PFSK-1 (cell line): ENCODE measurements around the gene ABTB1.

Source experiments
- FOXP2 ChIP-seq: optimal IDR thresholded peaks from 2 replicates; pipeline ENCODE3; 2011; ENCODE audit warnings: borderline replicate concordance, control low read depth, inconsistent platforms; ENCODE audit not compliant: insufficient read depth; ENCODE audit errors: extremely low read length, extremely low read depth
- POLR2AphosphoS5 ChIP-seq: IDR thresholded peaks from 2 replicates; pipeline ENCODE4 v1.6.1; 2012; ENCODE audit warnings: low read depth, mild to moderate bottlenecking, control low read depth, low read length, moderate library complexity
- REST ChIP-seq, 2 experiments: IDR thresholded peaks; 2 replicates each; pipeline versions ENCODE4 v1.6.1 to v1.8.0; 2011 to 2012; ENCODE audit warnings: low read depth in 2 of 2, low read length in 2 of 2, control low read depth in 1 of 2, inconsistent platforms in 1 of 2, mild to moderate bottlenecking in 1 of 2, moderate library complexity in 1 of 2; ENCODE audit not compliant: insufficient read depth in 1 of 2
- SIN3A ChIP-seq: IDR thresholded peaks from 2 replicates; pipeline ENCODE4 v1.6.1; 2012; ENCODE audit warnings: mild to moderate bottlenecking, low read length, moderate library complexity, borderline replicate concordance; ENCODE audit not compliant: insufficient read depth
- TAF1 ChIP-seq: IDR thresholded peaks from 2 replicates; pipeline ENCODE4 v1.6.1; 2012; ENCODE audit warnings: low read length, control low read depth, borderline replicate concordance; ENCODE audit not compliant: insufficient read depth

Gene ABTB1

GRCh38 chr3:127684871-127685707 lies 12.3 kb downstream of the ABTB1 start:
- TF ChIP-seq FOXP2 (no peak), POLR2AphosphoS5 (peak; percentile 76), REST (IDR thresholded peaks at IDR 0.05; ENCODE audit: insufficient read depth in 1 of 2, low read depth in 2 of 2, low read length in 2 of 2) (no peak), SIN3A (peak; percentile 73; the same call in 1 of the 2 replicates), TAF1 (0 out of 2 replicates have a peak, but pooled peaks have one; percentile 74)

DNA sequence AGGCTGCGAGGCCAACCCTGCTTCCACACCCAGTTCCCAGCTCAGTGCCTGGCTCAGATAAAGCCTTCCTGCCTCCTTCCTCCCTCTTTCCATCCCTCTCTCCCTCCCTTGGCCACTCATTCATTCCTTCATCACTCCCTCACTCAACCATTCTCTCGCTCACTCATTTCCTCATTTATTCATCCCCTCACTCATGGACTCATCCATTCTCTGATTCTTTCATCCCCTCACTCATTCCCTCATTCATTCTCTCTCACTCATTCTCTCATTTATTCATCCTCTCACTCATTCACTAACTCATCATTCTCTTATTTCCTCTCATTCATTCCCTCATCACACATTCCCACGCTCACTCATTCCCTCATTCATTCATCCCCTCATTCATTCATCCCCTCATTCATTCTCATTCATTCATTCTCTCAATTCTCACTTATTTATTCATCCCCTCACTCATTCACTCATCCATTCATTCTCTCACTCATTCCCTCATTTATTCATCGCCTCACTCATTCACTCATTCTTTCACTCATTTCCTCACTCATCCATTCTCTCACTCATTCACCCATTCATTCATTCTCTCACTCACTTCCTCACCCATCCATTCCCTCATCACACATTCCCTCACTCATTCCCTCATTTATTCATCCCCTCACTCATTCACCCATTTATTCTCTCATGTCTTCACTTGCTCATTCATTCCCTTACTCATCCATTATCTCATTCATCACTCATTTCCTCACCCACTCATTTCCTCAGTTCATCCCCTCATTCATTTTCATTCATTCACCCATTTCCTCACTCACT lies 13.2 kb downstream of the ABTB1 start:
- no peak for TF ChIP-seq POLR2AphosphoS5
- TF ChIP-seq TAF1, result no peak; the same call in 1 of the 2 replicates
- no peak for TF ChIP-seq FOXP2
- no peak for TF ChIP-seq SIN3A
- TF ChIP-seq REST (IDR thresholded peaks at IDR 0.05; ENCODE audit: insufficient read depth in 1 of 2, low read depth in 2 of 2, low read length in 2 of 2), result no peak

- TF ChIP-seq FOXP2 (no peak), REST (IDR thresholded peaks at IDR 0.05; ENCODE audit: insufficient read depth in 1 of 2, low read depth in 2 of 2, low read length in 2 of 2) (no peak), SIN3A (no peak), POLR2AphosphoS5 (no peak), TAF1 (no peak)
Measured at GRCh38 chr3:127686512-127686894, 13.8 kb downstream of the ABTB1 start.

DNA sequence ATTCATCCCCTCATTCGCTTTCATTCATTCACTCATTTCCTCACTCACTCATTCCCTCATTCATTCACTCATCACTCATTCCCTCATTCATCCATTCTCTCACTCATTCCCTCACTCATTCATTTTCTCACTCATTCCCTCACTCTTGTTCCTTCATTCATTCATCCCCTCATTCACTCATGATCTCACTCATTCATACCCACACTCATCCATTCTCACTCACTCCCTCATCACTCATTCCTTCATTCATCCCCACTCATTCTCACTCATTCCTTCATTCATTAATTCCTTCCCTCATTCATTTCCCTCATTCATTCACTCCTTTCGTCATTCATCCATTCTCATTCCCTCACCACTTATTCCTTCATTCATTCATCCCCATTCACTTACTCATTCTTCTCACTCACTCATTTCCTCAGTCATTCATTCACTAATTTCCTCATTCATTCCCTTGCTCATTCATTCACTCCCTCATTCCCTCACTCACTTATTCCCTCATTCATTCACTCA lies 14.5 kb downstream of the ABTB1 start:
- TF ChIP-seq FOXP2 (no peak), SIN3A (no peak), TAF1 (no peak), POLR2AphosphoS5 (no peak), REST (IDR thresholded peaks at IDR 0.05; ENCODE audit: insufficient read depth in 1 of 2, low read depth in 2 of 2, low read length in 2 of 2) (no peak)
